SHP77 (cell line): ENCODE data around the gene CCDC188.
"Not testable (repeated sequence)": the region's sequence is repeated elsewhere in the genome, so short reads cannot be mapped to it uniquely, and the experiment has no call there.

ENCODE experiments used
- DNase-seq, 2 experiments: peaks; one replicate each; lab custom pipeline; 2025; lab: John Stamatoyannopoulos, UW

Gene CCDC188

GRCh38 chr22:20170170-20170569 lies 19.3 kb upstream of the CCDC188 start:
- DNase-seq, result no peak

GRCh38 chr22:20169253-20169822 lies 18.5 kb upstream of the CCDC188 start:
- no peak for DNase-seq

GRCh38 chr22:20167643-20168322 lies 16.9 kb upstream of the CCDC188 start:
- DNase-seq, result no peak

- no peak for DNase-seq
These were observed 15.8 kb upstream of the CCDC188 start for GRCh38 chr22:20166703-20167102.

GRCh38 chr22:20165913-20166312 lies 15.1 kb upstream of the CCDC188 start:
- DNase-seq, result no peak

- DNase-seq, result no peak
These were observed 14.6 kb upstream of the CCDC188 start for GRCh38 chr22:20165421-20165820.

- no peak for DNase-seq
These were observed 14.0 kb upstream of the CCDC188 start for GRCh38 chr22:20164863-20165262.

- DNase-seq, result no peak
These were observed 9.2 kb upstream of the CCDC188 start for GRCh38 chr22:20160041-20160440.

GRCh38 chr22:20159531-20159930 lies 8.7 kb upstream of the CCDC188 start:
- DNase-seq, result not testable (repeated sequence)

- no peak for DNase-seq
These were observed 8.2 kb upstream of the CCDC188 start for GRCh38 chr22:20159076-20159475.

- no peak for DNase-seq
These were observed 7.7 kb upstream of the CCDC188 start for GRCh38 chr22:20158391-20159036.

GRCh38 chr22:20157430-20158183 lies 6.8 kb upstream of the CCDC188 start:
- DNase-seq, result no peak

- DNase-seq, result peak; percentile 59 to 67
These were observed 6.0 kb upstream of the CCDC188 start for GRCh38 chr22:20156611-20157429.

- no peak for DNase-seq
These were observed 5.2 kb upstream of the CCDC188 start for GRCh38 chr22:20156042-20156389.

- DNase-seq, result peak; percentile 80 to 88
These were observed 4.6 kb upstream of the CCDC188 start for GRCh38 chr22:20155330-20156041.

- DNase-seq, result no peak
These were observed 3.8 kb upstream of the CCDC188 start for GRCh38 chr22:20154602-20155187.

- DNase-seq, result peak in 1 of 2 experiments; percentile 14
These were observed 3.1 kb upstream of the CCDC188 start for GRCh38 chr22:20153945-20154344.

GRCh38 chr22:20152464-20152890 lies 1.6 kb upstream of the CCDC188 start:
- no peak for DNase-seq

GRCh38 chr22:20151276-20151588 lies 377 bp upstream of the CCDC188 start:
- no peak for DNase-seq

- no peak for DNase-seq
These were observed 1.3 kb downstream of the CCDC188 start for GRCh38 chr22:20149257-20150250.
